HG03175 (cell line): ENCODE data around the gene ERBB2.

Source experiments
- ATAC-seq: cut with Tn5 transposase; IDR thresholded peaks from one replicate; pipeline ENCODE4 v1.9.1; 2021; ENCODE audit warnings: mild to moderate bottlenecking, moderate library complexity; ENCODE audit not compliant: unreplicated experiment

ERBB2 gene

DNA sequence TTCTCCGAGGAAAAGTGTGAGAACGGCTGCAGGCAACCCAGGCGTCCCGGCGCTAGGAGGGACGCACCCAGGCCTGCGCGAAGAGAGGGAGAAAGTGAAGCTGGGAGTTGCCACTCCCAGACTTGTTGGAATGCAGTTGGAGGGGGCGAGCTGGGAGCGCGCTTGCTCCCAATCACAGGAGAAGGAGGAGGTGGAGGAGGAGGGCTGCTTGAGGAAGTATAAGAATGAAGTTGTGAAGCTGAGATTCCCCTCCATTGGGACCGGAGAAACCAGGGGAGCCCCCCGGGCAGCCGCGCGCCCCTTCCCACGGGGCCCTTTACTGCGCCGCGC, at the start of gene ERBB2:
ERBB2 (plus strand) TSS at position 247 of the 330 bp plus-strand sequence. CDS start 175 bp downstream, outside the sequence.
- no peak for ATAC-seq

DNA sequence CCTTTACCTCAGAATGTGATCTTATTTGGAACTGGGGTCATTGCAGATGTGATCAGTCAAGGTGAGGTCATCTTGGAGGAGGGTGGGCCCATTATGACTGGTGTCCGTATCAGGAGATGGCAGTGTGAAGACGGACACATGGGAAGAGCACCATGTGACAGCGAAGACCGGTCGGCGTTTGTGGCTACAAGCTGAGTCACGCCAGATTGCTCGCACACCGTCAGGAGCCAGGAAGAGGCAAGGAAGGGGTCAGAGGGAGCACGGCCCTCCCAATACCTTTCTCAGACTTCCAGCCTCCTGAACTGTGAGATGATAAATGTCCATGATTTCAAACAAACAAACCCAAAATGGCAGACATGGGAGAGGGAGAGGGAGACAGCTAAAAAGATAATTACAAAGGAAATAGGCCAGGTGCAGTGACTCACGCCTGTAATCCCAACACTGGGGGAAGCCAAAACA, 49.7 kb upstream of the ERBB2 start:
- no peak for ATAC-seq

- ATAC-seq = no peak
Observed at GRCh38 chr17:39651923-39652586, 47.8 kb upstream of the ERBB2 start.

GRCh38 chr17:39652587-39653315, 47.1 kb upstream of the ERBB2 start:
- ATAC-seq = no peak

- no peak for ATAC-seq
Observed at GRCh38 chr17:39653316-39653661, 46.6 kb upstream of the ERBB2 start.

DNA sequence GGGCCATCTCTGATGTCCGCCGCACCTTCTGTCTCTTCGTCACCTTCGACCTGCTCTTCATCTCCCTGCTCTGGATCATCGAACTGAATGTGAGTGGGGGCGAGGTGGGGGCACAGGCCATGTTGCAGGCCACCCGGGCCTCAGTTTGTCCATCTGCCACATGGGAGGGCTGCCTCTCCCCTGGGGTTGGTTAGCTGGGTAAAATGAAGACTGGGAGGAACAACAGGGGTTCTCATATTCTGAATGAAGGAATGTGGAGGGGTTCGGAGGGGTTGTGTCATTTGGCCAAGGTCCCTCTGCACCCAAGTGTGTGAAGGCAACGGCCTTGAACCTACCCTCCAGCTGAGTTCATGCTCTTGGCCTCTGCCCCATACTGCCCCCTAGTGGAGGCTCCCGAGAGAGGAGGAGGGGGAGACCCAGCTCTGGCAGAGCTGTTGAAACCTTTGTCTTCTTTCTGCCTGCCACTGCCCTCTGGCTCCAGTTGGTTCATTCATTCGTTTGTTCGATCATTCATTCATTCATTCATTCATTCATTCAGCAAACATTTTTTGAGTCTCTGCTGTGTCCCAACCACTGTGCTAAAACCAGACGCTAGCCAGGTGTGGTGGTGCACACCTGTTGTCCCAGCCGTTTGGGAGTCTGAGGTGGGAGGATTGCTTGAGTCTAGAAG, 46.1 kb upstream of the ERBB2 start:
- no peak for ATAC-seq

DNA sequence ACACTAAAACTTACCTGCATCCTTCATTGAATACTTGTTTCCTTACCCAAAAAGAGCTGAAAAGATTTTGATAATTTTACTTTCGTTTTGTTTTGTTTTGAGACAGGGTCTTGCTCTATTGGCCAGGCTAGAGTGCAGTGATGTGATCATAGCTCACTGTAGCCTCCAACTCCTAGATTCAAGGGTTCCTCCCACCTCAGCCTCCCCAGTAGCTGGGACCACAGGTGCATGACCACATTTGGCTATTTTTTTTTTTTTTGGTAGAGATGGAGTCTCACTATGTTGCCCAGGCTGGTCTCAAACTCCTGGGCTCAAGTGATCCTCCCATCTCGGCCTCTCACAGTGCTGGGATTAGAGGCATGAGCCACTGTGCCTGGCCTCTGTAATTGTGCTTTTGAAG, 44.8 kb upstream of the ERBB2 start:
- no peak for ATAC-seq

- no peak for ATAC-seq
Observed at GRCh38 chr17:39658346-39658745, 41.5 kb upstream of the ERBB2 start.

DNA sequence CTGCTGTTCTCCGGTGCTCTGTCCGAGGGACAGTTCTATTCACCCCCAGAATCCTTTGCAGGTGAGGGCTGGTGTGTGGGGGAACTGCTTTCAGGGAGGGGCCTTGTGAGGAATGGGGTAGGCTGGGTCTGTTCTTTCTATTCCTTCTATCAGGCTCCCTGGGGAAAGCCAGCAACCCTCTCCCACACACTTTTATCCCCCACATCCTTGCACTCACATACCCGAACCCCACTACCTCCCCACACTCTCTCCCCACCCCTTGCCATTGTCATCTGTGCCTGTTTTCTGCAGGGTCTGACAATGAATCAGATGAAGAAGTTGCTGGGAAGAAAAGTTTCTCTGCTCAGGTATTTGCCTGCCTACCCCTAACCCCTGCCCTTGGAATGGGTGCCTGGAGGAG, 41.1 kb upstream of the ERBB2 start:
- ATAC-seq = no peak

DNA sequence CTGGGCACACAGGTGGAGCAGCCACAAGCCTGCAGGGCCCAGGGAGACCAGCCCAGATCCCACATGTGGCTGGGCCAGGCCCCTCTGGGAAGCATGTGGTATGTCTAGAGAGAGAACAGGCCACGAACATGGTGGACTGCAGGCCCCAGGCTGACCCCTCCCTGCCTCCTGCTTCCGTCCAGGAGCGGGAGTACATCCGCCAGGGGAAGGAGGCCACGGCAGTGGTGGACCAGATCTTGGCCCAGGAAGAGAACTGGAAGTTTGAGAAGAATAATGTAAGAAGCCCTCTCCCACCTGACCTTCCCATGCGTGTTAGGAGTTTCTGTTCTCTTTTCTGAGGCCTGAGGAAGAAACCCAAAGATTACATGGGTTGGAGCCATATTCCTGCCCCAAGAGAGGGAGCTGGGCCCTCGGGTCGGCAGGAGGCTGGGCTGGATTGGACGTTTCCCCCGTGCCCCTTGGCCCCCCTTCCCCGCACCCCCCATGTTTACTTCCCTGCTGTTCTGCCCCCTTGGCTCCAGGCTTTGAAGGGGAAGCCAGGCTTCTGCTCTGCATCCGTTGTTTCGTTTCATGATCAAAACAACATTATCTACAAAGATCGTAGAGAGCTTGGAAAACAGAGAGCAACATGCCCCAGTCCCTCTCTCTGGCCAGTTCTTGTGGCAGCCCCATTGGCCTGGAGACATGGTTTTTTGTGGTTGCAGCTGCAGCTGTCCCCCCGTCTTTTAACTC, 40.4 kb upstream of the ERBB2 start:
- ATAC-seq = no peak

DNA sequence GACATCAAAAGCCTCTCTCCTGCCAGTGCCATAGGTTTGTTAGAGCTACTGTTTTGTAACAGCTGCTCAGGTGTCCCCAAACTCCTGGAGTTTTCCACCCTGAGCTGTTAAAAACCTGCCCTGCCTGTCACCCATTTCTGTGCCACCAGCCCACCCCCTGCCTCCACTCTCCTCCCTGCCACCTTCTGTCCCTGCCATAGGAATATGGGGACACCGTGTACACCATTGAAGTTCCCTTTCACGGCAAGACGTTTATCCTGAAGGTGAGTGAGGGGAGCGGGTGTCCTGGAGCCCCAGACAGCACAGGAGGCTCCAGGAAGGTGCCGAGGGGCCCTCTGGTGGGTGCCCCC, 39.9 kb upstream of the ERBB2 start:
- ATAC-seq = no peak

GRCh38 chr17:39660397-39661385, 39.2 kb upstream of the ERBB2 start:
- no peak for ATAC-seq

DNA sequence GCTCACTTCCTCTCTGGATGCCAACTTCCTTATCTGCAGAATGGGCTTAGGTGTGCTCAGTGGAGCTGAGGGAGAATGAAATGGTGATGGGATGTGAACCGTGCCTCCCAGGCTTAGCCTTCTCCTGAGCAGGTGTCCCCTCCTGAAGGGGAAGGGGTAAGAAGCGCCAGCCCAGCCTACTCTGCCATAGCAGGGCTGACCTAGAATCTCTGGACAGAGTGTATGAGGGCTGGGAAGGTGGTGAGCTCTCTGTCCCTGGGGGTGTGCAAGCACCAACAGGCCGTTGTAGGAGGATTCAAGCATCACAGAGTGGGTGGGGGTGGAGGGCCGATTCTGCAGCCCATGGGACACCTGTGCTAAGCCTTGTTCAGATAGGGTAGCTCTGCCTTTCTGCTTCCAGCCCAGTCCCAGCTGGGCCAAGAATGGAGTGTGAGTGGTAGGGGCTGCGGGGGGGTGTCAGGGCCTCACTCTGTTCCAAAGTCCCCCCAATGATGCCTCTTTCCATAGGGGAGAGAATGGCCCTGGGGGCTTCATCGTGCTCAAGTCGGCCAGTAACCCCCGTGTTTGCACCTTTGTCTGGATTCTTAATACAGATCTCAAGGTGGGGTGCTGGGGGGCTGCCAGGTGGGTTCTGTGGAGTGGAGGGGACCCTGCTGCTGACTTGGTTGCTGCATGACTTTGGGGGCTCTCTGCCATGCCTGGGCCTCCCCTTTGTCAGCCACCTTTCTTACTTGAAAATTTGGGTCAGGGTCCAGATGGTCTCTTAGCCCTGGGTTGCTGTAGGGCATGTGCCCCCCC, 37.9 kb upstream of the ERBB2 start:
- ATAC-seq = no peak

GRCh38 chr17:39662551-39663339, 37.1 kb upstream of the ERBB2 start:
- ATAC-seq = no peak

DNA sequence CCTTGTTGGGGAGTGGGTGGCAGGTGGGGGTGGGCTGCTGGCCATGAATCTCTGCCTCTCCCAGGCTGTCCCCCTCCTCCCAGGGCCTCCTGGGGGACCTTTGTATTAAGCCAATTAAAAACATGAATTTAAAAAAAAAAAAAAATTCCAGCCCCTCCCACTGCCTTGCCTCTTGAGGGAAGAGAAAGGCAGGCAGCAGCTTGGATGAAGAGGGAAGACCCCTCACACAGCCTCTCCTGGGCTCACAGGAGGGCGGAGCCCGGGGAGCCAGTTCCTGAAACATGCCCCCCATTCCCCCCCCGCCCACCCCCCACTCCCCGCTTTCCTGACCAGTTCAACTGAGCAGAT, 36.5 kb upstream of the ERBB2 start:
- ATAC-seq = no peak

GRCh38 chr17:39663688-39664580, 35.9 kb upstream of the ERBB2 start:
- ATAC-seq = no peak

- ATAC-seq = no peak
Observed at GRCh38 chr17:39664581-39665561, 35.0 kb upstream of the ERBB2 start, which contains the start of gene TCAP. Gene TCAP, plus strand, starts transcription at chr17:39665349. Its CDS starts 11 bp downstream, at chr17:39665360.
